ENCODE results near the gene PDCL2. TPM values are rescaled to one million over a fixed set of nuclear protein-coding genes. Genes with fewer than 3 reads are reported as not detected.
A peak's percentile ranks its signal among the peaks of the same experiment; 100 is the strongest.

The PDCL2 gene
- total RNA-seq (2021), result not detected in 2 replicates
- not detected for Bru-seq, nascent RNA
- BruChase-seq, experiment 1, labeled RNA remaining after a 2-hour chase, result not detected
- not detected for BruChase-seq, experiment 2, labeled RNA remaining after a 6-hour chase
- long read RNA-seq, result 0 reads

GRCh38 chr4:55592014-55592413 is at the start of gene PDCL2:
PDCL2 (minus strand) TSS chr4:55592245; CDS start chr4:55592109, 136 bp downstream.
- Histone ChIP-seq H3K9me3 (ENCODE audit: low read depth, low read length, poor library complexity, severe bottlenecking) (no peaks in the 10 kb centered on the region), H3K27me3 (replicated peaks; ENCODE audit: insufficient read depth, low read depth, low read length, poor library complexity) (no peaks in the 10 kb centered on the region), H3K4me1 (ENCODE audit: insufficient read depth, low read length, poor library complexity, severe bottlenecking) (no peaks in the 10 kb centered on the region), H3K4me3 (ENCODE audit: low read depth, low read length, poor library complexity, severe bottlenecking) (no peak within 1 kb of the TSS), H3K36me3 (ENCODE audit: insufficient read depth, low read length, poor library complexity, severe bottlenecking) (no peaks in the 10 kb centered on the region), H3K27ac (ENCODE audit: low read depth, low read length, poor library complexity, severe bottlenecking) (no peak within 1 kb of the TSS)
- intact Hi-C loops (cut with micrococcal nuclease; ENCODE audit: unreplicated experiment), result no loop called here
- no peak for DNase-seq (ENCODE audit: low spot score)
- ChIA-PET POLR2A (ENCODE audit: low non-redundant PET) (no interaction called here), CTCF (no interaction called here)
- TF ChIP-seq EZH2 (IDR thresholded peaks at IDR 0.05; ENCODE audit: borderline replicate concordance, low read depth, low read length, poor library complexity, severe bottlenecking) (no peak), CTCF (conservative IDR thresholded peaks at IDR 0.05; ENCODE audit: low read depth, low read length) (no peak)
- BruUV-seq (replicated peaks), result no TSS peak

GRCh38 chr4:55637272-55637820 is 45.3 kb upstream of the PDCL2 start:
- POLR2A ChIA-PET (ENCODE audit: low non-redundant PET), result no interaction called here
- intact Hi-C loops (cut with micrococcal nuclease; ENCODE audit: unreplicated experiment), result no loop called here
- DNase-seq (ENCODE audit: low spot score), result no peak
- no peak overlapping the region for H3K27ac ChIP-seq (ENCODE audit: low read depth, low read length, poor library complexity, severe bottlenecking)
- peaks cover 6% of the 10 kb centered on the region for H3K27me3 ChIP-seq (replicated peaks; ENCODE audit: insufficient read depth, low read depth, low read length, poor library complexity)
- no peaks in the 10 kb centered on the region for H3K9me3 ChIP-seq (ENCODE audit: low read depth, low read length, poor library complexity, severe bottlenecking)
- no peaks in the 10 kb centered on the region for H3K4me1 ChIP-seq (ENCODE audit: insufficient read depth, low read length, poor library complexity, severe bottlenecking)
- TF ChIP-seq EZH2 (IDR thresholded peaks at IDR 0.05; ENCODE audit: borderline replicate concordance, low read depth, low read length, poor library complexity, severe bottlenecking) (no peak), CTCF (conservative IDR thresholded peaks at IDR 0.05; ENCODE audit: low read depth, low read length) (no peak)
- BruUV-seq (replicated peaks), result no TSS peak
- CTCF ChIA-PET, result no interaction called here
- H3K4me3 ChIP-seq (ENCODE audit: low read depth, low read length, poor library complexity, severe bottlenecking), result no peak overlapping the region
- no peaks in the 10 kb centered on the region for H3K36me3 ChIP-seq (ENCODE audit: insufficient read depth, low read length, poor library complexity, severe bottlenecking)

GRCh38 chr4:55636656-55636999 is 44.6 kb upstream of the PDCL2 start:
- no peaks in the 10 kb centered on the region for H3K4me1 ChIP-seq (ENCODE audit: insufficient read depth, low read length, poor library complexity, severe bottlenecking)
- H3K36me3 ChIP-seq (ENCODE audit: insufficient read depth, low read length, poor library complexity, severe bottlenecking), result no peaks in the 10 kb centered on the region
- BruUV-seq (replicated peaks), result no TSS peak
- CTCF ChIA-PET, result no interaction called here
- H3K27ac ChIP-seq (ENCODE audit: low read depth, low read length, poor library complexity, severe bottlenecking), result no peak overlapping the region
- POLR2A ChIA-PET (ENCODE audit: low non-redundant PET), result no interaction called here
- H3K27me3 ChIP-seq (replicated peaks; ENCODE audit: insufficient read depth, low read depth, low read length, poor library complexity), result peaks cover 6% of the 10 kb centered on the region
- H3K9me3 ChIP-seq (ENCODE audit: low read depth, low read length, poor library complexity, severe bottlenecking), result no peaks in the 10 kb centered on the region
- no peak for DNase-seq (ENCODE audit: low spot score)
- H3K4me3 ChIP-seq (ENCODE audit: low read depth, low read length, poor library complexity, severe bottlenecking), result peak overlapping the region; percentile 36
- TF ChIP-seq EZH2 (IDR thresholded peaks at IDR 0.05; ENCODE audit: borderline replicate concordance, low read depth, low read length, poor library complexity, severe bottlenecking) (no peak), CTCF (conservative IDR thresholded peaks at IDR 0.05; ENCODE audit: low read depth, low read length) (no peak)
- intact Hi-C loops (cut with micrococcal nuclease; ENCODE audit: unreplicated experiment), result no loop called here

Data from A673 (cell line).